Keratinocyte (primary cell): Measurements from ENCODE around the gene RASGEF1C. TPM values are rescaled to one million over a fixed set of nuclear protein-coding genes. Genes with fewer than 3 reads are reported as not detected.

Experiments
- DNase-seq: peaks from one replicate; pipeline ENCODE4 v3.0.0-alpha.2; 2011; ENCODE audit warnings: low read depth, missing footprints, low spot score
- FAIRE-seq: peaks from 2 replicates; lab custom pipeline; 2011; peaks lifted over from hg19 to GRCh38; lab: Jason Lieb, UNC
- H2AFZ ChIP-seq: 2 replicates; pipeline ENCODE4 v1.6.0; 2012; ENCODE audit warnings: low read length, control low read depth, inconsistent platforms; ENCODE audit not compliant: control insufficient read depth
- H3K27ac ChIP-seq: 2 replicates; pipeline ENCODE4 v1.5.1; 2011; ENCODE audit warnings: low read length; ENCODE audit not compliant: control insufficient read depth, insufficient read depth
- H3K27me3 ChIP-seq: 3 replicates; pipeline ENCODE4 v1.6.0; 2011; ENCODE audit warnings: low read length; ENCODE audit not compliant: control insufficient read depth, insufficient read depth; ENCODE audit errors: extremely low read depth
- H3K36me3 ChIP-seq, 2 experiments: 2 replicates in 1 of 2; 3 replicates in 1 of 2; pipeline ENCODE4 v1.5.1; 2011; ENCODE audit warnings: low read length in 2 of 2, mild to moderate bottlenecking in 1 of 2; ENCODE audit not compliant: control insufficient read depth in 2 of 2, insufficient read depth in 2 of 2; ENCODE audit errors: extremely low read depth in 1 of 2
- H3K4me1 ChIP-seq: 3 replicates; pipeline ENCODE4 v1.5.1; 2011; ENCODE audit warnings: low read length; ENCODE audit not compliant: control insufficient read depth, insufficient read depth; ENCODE audit errors: extremely low read depth
- H3K4me2 ChIP-seq: 3 replicates; pipeline ENCODE4 v1.6.0; 2011; ENCODE audit warnings: low read depth, low read length; ENCODE audit not compliant: control insufficient read depth, insufficient read depth; ENCODE audit errors: extremely low read depth
- H3K4me3 ChIP-seq, 3 experiments: fragments of 200-600 bp in 1 of 3; sonication (generic) in 1 of 3; 2 replicates in 2 of 3; 3 replicates in 1 of 3; pipeline ENCODE4 v1.5.1; 2011 to 2016; ENCODE audit warnings: low read length in 3 of 3, mild to moderate bottlenecking in 3 of 3, control low read depth in 2 of 3, inconsistent platforms in 1 of 3, low read depth in 1 of 3, mixed read lengths in 1 of 3, mixed run types in 1 of 3, moderate library complexity in 1 of 3; ENCODE audit not compliant: control insufficient read depth in 2 of 3, insufficient read depth in 2 of 3; ENCODE audit errors: extremely low read depth in 1 of 3
- H3K79me2 ChIP-seq: 2 replicates; pipeline ENCODE4 v1.6.0; 2012; ENCODE audit warnings: low read length; ENCODE audit not compliant: control insufficient read depth, insufficient read depth
- H3K9ac ChIP-seq: 3 replicates; pipeline ENCODE4 v1.6.0; 2011; ENCODE audit warnings: low read length; ENCODE audit not compliant: control insufficient read depth, insufficient read depth; ENCODE audit errors: extremely low read depth
- H3K9me1 ChIP-seq: 3 replicates; pipeline ENCODE4 v1.6.0; 2011; ENCODE audit warnings: low read length; ENCODE audit not compliant: control insufficient read depth, insufficient read depth; ENCODE audit errors: extremely low read depth
- H3K9me3 ChIP-seq: 2 replicates; pipeline ENCODE4 v1.5.1; 2012; ENCODE audit warnings: low read depth, low read length; ENCODE audit not compliant: control insufficient read depth
- H4K20me1 ChIP-seq: 3 replicates; pipeline ENCODE4 v1.6.0; 2011; ENCODE audit warnings: low read length; ENCODE audit not compliant: control insufficient read depth, insufficient read depth; ENCODE audit errors: extremely low read depth
- EZH2 ChIP-seq: IDR thresholded peaks from one replicate; pipeline ENCODE4 v1.6.1; 2012; ENCODE audit warnings: inconsistent platforms, mild to moderate bottlenecking, low read length, moderate library complexity
- dilution Hi-C: fragments of 300-500 bp; cut with MboI; formaldehyde crosslinking; loops from one replicate; pipeline ENCODE4 v1.7.0; 2020; ENCODE audit warnings: low sequenced_read_pairs; ENCODE audit not compliant: extremely low pct_ligation_motif_present
- polyA plus RNA-seq, 5 experiments: library from polyadenylated mRNA; depleted of rRNA in 3 of 5; stranded (reverse) in 3 of 5; stranded (forward) in 1 of 5; unstranded in 1 of 5; fragments of >200 nt; gene quantifications; 1 replicate in 1 of 5; 2 replicates in 3 of 5; 3 replicates in 1 of 5; pipeline versions ENCODE4 v1.2.1 to v1.2.3, GENCODE V29; 2011 to 2012; ENCODE audit warnings: missing spikeins in 2 of 5, low read depth in 1 of 5, low replicate concordance in 1 of 5
- TF ChIP-seq, protein P1 (sequence below), 3 experiments: IDR thresholded peaks in 1 of 3; conservative IDR thresholded peaks in 1 of 3; optimal IDR thresholded peaks in 1 of 3; 2 replicates in 2 of 3; 3 replicates in 1 of 3; pipeline versions ENCODE3 to v1.5.1; 2011; ENCODE audit warnings: low read length in 3 of 3, mild to moderate bottlenecking in 3 of 3, moderate library complexity in 2 of 3, control low read depth in 1 of 3, inconsistent platforms in 1 of 3; ENCODE audit not compliant: insufficient read depth in 2 of 3; ENCODE audit errors: extremely low read depth in 1 of 3

Gene RASGEF1C
- polyA plus RNA-seq, 1 donor (not counting 4 experiments of a cell fraction or from before 2014, with no cell fraction given) = not detected

DNA sequence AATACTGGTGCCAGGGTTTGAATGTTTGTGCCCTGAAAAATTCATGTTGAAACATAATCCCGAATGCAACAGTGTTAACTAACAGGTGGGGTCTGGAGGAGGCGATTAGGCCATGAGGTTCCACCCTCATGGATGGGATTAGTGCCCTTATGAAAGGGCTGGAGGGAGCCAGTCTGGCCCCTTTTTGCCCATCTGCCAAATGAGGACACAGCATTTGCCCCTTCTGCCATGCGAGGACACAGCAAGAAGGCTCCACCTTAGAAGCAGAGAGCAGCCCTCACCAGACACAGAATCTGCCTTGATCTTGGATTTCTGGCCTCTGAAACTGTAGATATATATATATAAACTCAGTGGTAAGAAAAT, 104.9 kb downstream of the RASGEF1C start:
- no peak overlapping the region for H3K9ac ChIP-seq
- no peaks in the 10 kb centered on the region for H3K36me3 ChIP-seq
- H3K4me3 ChIP-seq = no peak overlapping the region
- H3K4me2 ChIP-seq = no peak overlapping the region
- DNase-seq (no peak), FAIRE-seq (no peak)
- dilution Hi-C loops = no loop called here
- no peak overlapping the region for H3K27ac ChIP-seq
- H3K27me3 ChIP-seq = no peaks in the 10 kb centered on the region
- H3K9me3 ChIP-seq = no peaks in the 10 kb centered on the region
- H3K9me1 ChIP-seq = no peaks in the 10 kb centered on the region
- no peak overlapping the region for H2AFZ ChIP-seq
- H3K4me1 ChIP-seq = no peaks in the 10 kb centered on the region
- no peaks in the 10 kb centered on the region for H3K79me2 ChIP-seq
- TF ChIP-seq, protein P1, sequence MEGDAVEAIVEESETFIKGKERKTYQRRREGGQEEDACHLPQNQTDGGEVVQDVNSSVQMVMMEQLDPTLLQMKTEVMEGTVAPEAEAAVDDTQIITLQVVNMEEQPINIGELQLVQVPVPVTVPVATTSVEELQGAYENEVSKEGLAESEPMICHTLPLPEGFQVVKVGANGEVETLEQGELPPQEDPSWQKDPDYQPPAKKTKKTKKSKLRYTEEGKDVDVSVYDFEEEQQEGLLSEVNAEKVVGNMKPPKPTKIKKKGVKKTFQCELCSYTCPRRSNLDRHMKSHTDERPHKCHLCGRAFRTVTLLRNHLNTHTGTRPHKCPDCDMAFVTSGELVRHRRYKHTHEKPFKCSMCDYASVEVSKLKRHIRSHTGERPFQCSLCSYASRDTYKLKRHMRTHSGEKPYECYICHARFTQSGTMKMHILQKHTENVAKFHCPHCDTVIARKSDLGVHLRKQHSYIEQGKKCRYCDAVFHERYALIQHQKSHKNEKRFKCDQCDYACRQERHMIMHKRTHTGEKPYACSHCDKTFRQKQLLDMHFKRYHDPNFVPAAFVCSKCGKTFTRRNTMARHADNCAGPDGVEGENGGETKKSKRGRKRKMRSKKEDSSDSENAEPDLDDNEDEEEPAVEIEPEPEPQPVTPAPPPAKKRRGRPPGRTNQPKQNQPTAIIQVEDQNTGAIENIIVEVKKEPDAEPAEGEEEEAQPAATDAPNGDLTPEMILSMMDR (optimal IDR thresholded peaks at IDR 0.05 in 1 of 3, IDR thresholded peaks at IDR 0.05 in 1 of 3, conservative IDR thresholded peaks at IDR 0.05 in 1 of 3; ENCODE audit: extremely low read depth in 1 of 3, insufficient read depth in 2 of 3, low read length in 3 of 3) = no peak
- no peaks in the 10 kb centered on the region for H4K20me1 ChIP-seq

DNA sequence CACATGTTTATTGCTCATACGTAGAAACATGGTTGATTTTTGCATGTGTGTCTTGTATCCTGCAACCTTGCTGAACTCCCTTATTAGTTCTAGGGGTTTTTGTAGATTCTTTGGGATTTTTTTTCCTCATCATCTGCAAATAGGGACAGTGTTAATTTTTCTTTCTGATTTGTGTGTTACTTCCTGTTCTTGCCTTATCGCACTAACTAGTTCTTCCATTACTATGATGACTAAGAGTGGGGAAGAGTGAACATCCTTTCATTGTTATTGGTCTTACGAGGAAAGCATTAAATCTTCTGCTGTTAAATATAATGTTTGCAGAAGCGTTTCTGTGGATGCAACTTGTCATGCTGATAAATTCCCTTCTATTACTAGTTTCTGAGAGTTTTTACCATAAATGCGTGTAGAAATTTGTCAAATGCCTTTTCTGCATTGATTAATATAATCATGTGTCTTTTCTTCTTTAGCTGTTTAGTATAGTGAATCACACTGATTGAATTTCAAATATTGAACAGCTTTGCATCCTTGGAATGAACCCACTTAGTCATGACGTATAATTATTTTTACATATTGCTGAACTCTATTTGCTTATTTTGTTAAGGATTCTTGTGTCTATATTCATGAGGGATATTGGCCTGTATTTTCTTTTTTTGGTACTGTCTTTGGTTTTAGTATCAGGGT, 105.4 kb downstream of the RASGEF1C start:
- Histone ChIP-seq H2AFZ (no peak overlapping the region), H3K4me2 (no peak overlapping the region), H3K27me3 (no peaks in the 10 kb centered on the region), H3K9me1 (no peaks in the 10 kb centered on the region), H3K36me3 (no peaks in the 10 kb centered on the region), H3K9ac (no peak overlapping the region), H3K4me3 (no peak overlapping the region), H3K4me1 (no peaks in the 10 kb centered on the region), H3K9me3 (no peaks in the 10 kb centered on the region), H3K27ac (no peak overlapping the region), H3K79me2 (no peaks in the 10 kb centered on the region), H4K20me1 (no peaks in the 10 kb centered on the region)
- no peak for TF ChIP-seq EZH2
- TF ChIP-seq, protein P1 (optimal IDR thresholded peaks at IDR 0.05 in 1 of 3, IDR thresholded peaks at IDR 0.05 in 1 of 3, conservative IDR thresholded peaks at IDR 0.05 in 1 of 3; ENCODE audit: extremely low read depth in 1 of 3, insufficient read depth in 2 of 3, low read length in 3 of 3) = no peak
- dilution Hi-C loops = no loop called here
- DNase-seq (no peak), FAIRE-seq (no peak)
